Stimulated activated memory B cell treated with anti-CD40 and anti-IgM and Interleukin-4, amounts not matched to agents 10 μg/mL and 1 μg/mL and 100 μg/mL, for 72 hours (primary cell): ENCODE data around the gene PNISR.

Source experiments
- ATAC-seq: fragments of 150-1000 bp; cut with Tn5 transposase; 2 replicates; pipeline ENCODE4 v1.10.0; 2021
- H3K27ac Mint-ChIP-seq: one replicate; pipeline ENCODE4 v1.8.0; 2022; ENCODE audit warnings: mild to moderate bottlenecking, mixed read lengths
- H3K27me3 Mint-ChIP-seq: one replicate; pipeline ENCODE4 v1.8.0; 2022; ENCODE audit warnings: mixed read lengths
- H3K36me3 Mint-ChIP-seq: one replicate; pipeline ENCODE4 v1.8.0; 2022; ENCODE audit warnings: mixed read lengths
- H3K4me1 Mint-ChIP-seq: one replicate; pipeline ENCODE4 v1.8.0; 2022; ENCODE audit warnings: mixed read lengths
- H3K4me3 Mint-ChIP-seq: one replicate; pipeline ENCODE4 v1.8.0; 2022; ENCODE audit warnings: mild to moderate bottlenecking, moderate library complexity, mixed read lengths
- H3K9me3 Mint-ChIP-seq: one replicate; pipeline ENCODE4 v1.8.0; 2022; ENCODE audit warnings: mixed read lengths

The PNISR gene

DNA sequence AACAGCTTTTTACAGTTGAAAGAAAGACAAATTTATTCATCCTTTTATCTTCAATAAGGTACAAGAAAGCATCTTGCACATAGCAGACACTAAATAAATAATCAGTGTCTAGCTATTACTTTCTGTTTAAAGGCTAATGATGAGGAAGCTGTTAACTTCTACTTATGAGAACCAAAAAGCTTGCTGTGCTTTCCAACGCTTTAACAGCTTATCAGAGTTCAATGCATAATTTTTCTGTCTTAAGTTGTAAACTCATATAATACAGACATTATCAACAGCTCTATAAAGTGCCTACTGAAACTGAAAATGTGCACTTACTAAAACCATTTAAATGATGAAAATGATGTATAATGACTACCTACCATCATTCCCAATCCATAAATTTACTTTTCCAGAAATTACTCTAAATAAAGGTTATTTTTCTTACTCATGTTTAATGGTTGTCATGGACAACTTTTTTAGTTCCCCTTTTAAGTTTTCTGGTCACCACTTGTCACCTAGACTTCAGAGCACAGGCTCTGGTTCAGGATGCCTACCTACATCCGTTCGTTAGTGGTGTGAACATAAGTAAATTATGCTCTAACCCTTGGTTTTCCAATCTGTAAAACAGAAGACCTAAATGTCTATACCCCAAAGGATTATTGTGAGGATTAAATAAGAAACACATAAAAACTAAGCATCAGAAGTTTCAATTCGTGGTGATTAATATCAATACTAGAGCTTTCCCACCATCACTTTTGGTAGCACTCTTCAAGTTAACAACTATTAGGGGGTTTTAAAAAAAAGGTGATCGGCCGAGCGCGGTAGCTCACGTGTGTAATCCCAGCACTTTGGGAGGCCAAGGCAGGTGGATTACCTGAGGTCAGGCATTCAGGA is 8.0 kb downstream of the PNISR start:
- ATAC-seq, result peak; percentile 77
- Mint-ChIP-seq H3K9me3 (no peaks in the 10 kb centered on the region), H3K4me3 (peak overlapping the region; percentile 58), H3K27ac (peak overlapping the region; percentile 80), H3K27me3 (no peaks in the 10 kb centered on the region), H3K4me1 (peaks cover 54% of the 10 kb centered on the region), H3K36me3 (peaks cover 26% of the 10 kb centered on the region)

DNA sequence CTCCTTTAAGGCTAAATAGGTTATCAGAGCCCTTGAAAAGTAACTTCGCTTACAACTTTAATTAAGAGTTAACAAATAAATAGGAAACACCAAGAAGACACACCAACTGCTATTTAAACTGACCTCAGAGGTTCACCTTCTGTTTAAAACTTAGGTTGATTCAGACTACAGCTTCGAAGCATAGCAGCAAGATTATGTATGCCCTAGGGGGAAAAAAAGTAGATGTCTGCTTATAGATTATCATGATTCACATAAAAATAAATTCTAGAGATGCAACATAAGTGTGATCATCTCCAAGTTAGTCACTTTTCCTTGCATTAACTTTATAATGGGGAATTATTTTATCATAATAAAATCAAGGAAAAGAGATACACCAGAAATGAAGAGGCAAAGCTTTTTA is 8.9 kb downstream of the PNISR start:
- Mint-ChIP-seq H3K36me3 (peaks cover 22% of the 10 kb centered on the region), H3K27me3 (no peaks in the 10 kb centered on the region), H3K9me3 (no peaks in the 10 kb centered on the region), H3K4me3 (no peak overlapping the region), H3K27ac (no peak overlapping the region), H3K4me1 (peaks cover 51% of the 10 kb centered on the region)
- ATAC-seq, result no peak

DNA sequence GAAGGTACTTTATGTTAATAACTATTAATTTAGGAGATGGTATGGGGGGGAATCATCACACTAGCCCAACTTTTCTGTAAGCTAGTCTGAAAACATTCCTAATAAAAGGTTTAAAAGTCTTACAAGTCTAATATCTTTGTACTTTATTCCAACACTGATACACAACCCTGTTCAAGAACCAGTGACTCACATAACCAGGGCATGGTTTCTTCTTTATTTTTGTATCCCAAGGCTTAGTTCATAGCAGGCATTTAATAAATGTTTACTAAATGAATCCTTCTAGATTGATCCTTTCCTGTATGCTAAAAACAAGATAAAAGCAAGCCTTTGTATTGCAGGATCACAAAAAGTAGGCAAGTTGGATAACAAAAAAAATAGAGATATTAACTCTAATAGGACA is 9.7 kb downstream of the PNISR start:
- ATAC-seq, result no peak
- Mint-ChIP-seq H3K27me3 (no peaks in the 10 kb centered on the region), H3K9me3 (no peaks in the 10 kb centered on the region), H3K4me3 (no peak overlapping the region), H3K27ac (no peak overlapping the region), H3K36me3 (peaks cover 19% of the 10 kb centered on the region), H3K4me1 (peaks cover 43% of the 10 kb centered on the region)

DNA sequence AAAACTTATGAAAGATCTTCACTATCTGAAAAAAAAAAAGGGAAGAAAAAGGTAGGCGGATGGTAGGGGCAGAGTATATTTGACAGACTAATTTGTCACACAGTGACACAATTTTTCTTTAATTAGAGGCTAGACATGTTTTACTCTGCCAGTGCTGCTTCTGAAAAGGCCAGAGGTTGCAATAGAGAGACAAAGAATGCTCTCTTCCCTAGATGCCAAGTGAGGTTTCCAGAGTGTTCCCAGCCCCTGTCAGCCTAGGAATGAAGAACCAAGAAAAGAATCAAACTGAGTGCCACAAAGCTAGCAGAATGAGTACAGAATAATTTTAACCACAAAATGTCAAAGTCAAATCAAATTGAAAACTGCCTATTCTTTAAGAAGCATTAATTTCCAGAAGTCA is 13.0 kb downstream of the PNISR start:
- H3K36me3 Mint-ChIP-seq, result peaks cover 32% of the 10 kb centered on the region
- peak overlapping the region; percentile 61 for H3K27ac Mint-ChIP-seq
- no peaks in the 10 kb centered on the region for H3K27me3 Mint-ChIP-seq
- no peaks in the 10 kb centered on the region for H3K9me3 Mint-ChIP-seq
- peaks cover 20% of the 10 kb centered on the region for H3K4me1 Mint-ChIP-seq
- no peak overlapping the region for H3K4me3 Mint-ChIP-seq
- no peak for ATAC-seq

DNA sequence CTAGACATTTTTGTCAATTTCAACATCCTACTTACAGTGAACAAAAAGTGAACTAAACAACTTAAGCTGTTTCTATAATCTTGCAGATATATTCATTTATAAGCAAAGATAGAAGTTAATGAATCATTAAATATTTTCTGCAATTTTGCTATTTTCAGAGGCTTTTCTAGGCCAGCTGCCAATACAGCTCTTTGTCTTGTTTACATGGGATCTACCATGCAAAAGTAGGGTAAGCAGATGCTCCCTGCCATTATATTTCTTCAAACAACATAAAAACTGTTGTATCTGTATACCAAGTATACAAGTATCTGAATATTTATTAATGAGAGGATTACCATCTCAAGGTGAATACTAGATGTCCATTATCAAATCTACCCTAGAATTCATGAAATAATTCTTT is 15.4 kb downstream of the PNISR start:
- Mint-ChIP-seq H3K4me3 (no peak overlapping the region), H3K27me3 (no peaks in the 10 kb centered on the region), H3K27ac (no peak overlapping the region), H3K4me1 (peaks cover 14% of the 10 kb centered on the region), H3K9me3 (no peaks in the 10 kb centered on the region), H3K36me3 (peaks cover 43% of the 10 kb centered on the region)
- ATAC-seq, result no peak

DNA sequence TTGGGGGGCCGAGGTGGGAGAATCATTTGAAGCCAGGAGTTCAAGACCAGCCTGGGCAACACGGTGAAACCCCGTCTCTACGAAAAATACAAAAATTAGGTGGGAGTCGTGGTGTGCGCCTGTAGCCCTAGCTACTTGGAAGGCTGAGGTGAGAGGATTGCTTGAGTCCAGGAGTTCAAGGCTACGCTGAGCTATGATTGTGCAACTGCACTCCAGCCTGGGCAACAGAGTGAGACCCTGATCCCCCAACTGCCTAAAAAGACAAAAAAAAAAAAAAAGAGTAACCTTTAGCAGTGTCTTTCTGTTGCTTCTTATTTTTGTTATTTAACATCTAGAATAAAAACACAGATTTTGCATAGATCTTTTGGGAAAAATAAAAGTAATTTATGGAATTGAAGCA is 18.0 kb downstream of the PNISR start:
- no peak for ATAC-seq
- peaks cover 5% of the 10 kb centered on the region for H3K4me1 Mint-ChIP-seq
- H3K27me3 Mint-ChIP-seq, result no peaks in the 10 kb centered on the region
- no peak overlapping the region for H3K4me3 Mint-ChIP-seq
- H3K9me3 Mint-ChIP-seq, result no peaks in the 10 kb centered on the region
- peaks cover 40% of the 10 kb centered on the region for H3K36me3 Mint-ChIP-seq
- H3K27ac Mint-ChIP-seq, result no peak overlapping the region

DNA sequence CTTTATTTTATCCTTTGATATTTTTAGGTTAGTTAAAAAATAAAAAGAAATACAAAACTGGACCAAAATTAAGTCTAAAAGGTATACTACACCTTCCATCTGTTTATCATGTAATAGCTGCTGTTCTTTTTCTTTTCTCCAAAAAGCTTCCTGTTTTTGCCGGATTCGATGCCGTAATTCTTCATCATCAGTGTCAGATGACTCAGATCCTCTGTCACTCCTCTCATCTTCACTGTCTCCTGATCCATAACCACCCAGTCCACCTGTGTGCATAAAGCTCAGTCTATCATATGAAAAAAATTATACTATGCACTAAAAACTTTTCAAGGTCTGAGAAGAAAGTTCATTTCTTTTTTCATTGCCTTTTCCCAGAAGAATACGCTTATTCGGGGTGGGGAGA is 22.7 kb downstream of the PNISR start:
- H3K27me3 Mint-ChIP-seq, result no peaks in the 10 kb centered on the region
- H3K4me1 Mint-ChIP-seq, result no peaks in the 10 kb centered on the region
- peaks cover 42% of the 10 kb centered on the region for H3K36me3 Mint-ChIP-seq
- no peak overlapping the region for H3K27ac Mint-ChIP-seq
- H3K9me3 Mint-ChIP-seq, result no peaks in the 10 kb centered on the region
- no peak overlapping the region for H3K4me3 Mint-ChIP-seq
- no peak for ATAC-seq

DNA sequence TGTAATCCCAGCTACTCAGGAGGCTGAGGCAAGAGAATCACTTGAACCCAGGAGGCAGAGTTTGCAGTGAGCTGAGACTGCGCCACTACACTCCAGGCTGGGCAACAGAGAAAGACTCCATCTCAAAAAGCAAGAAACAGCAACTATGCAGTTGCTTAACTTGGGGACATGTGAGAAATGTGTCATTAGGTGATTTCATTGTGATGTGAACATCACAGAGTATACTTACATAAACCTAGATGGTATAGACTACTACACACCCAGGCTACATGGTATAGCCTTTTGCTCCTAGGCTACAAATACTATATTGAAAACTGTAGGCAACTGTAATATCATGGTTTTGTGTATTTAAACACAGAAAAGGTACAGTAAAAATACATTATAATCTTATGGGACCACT is 27.8 kb downstream of the PNISR start:
- H3K27me3 Mint-ChIP-seq, result no peaks in the 10 kb centered on the region
- H3K4me1 Mint-ChIP-seq, result peaks cover 13% of the 10 kb centered on the region
- H3K36me3 Mint-ChIP-seq, result peaks cover 20% of the 10 kb centered on the region
- ATAC-seq, result no peak
- H3K9me3 Mint-ChIP-seq, result no peaks in the 10 kb centered on the region
- no peak overlapping the region for H3K4me3 Mint-ChIP-seq
- no peak overlapping the region for H3K27ac Mint-ChIP-seq

DNA sequence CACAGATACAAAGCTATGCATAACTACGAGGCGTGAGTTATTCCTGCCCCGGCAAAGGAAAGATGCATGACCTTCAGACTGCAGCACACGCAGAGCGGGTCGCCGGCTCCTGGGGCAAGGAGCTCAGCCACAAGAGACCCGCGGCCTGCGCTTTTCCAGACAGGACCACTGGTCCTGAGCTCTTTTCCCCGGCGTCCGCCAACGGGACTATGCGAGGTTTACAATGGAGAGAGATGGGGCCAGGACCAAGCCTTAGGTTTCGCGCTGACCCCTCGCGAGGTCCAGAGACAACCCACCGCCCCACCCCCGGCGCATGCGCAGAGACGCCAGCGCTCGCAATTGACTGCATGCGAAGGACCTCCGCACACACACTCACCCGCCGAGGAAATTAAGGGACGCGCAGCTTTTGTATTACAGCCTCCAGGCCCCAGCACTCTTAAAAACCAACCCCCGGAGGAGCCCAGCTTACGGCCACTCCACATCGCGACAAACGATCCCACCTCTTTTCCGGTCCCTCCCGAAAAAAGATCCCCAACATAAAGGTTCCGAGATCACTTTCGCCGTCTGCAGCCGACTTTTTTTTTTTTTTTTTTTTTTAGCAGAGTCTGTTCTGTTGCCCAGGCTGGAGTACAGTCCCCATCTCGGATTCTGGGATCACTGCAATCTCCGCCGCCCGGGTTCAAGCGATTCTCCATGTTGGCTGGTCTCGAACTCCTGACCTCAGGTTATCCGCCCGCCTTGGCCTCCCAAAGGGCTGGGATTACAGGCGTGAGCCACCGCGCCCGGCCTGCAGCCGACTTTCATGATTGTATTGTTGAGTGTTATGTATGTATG is 31.2 kb downstream of the PNISR start, which contains the start of gene COQ3:
TSS of gene COQ3 (minus strand) at position 498 of the 834 bp plus-strand sequence. CDS start at position 482, 16 bp downstream.
- Mint-ChIP-seq H3K4me3 (peak within 1 kb of the TSS; percentile 92), H3K9me3 (no peaks in the 10 kb centered on the region), H3K27ac (peak within 1 kb of the TSS; percentile 95), H3K4me1 (peaks cover 15% of the 10 kb centered on the region), H3K36me3 (no peaks in the 10 kb centered on the region), H3K27me3 (no peaks in the 10 kb centered on the region)
- ATAC-seq, result peak; percentile 81

DNA sequence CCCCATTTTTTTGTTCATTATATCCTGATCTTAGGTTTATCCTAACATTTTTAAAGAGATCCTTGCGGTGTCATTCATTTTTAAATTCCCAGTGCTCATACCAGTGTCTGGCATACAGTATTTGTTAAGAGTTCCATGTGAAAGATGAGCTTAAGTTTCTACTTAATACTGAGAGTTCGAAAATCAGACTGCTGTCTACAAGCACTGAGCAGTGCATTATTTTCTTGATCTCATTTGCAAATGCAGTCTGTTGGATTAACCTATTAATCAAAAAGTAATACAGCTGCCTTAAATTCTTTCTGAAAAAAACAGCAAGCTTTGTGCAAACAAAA is 31.8 kb downstream of the PNISR start:
- Mint-ChIP-seq H3K27me3 (no peaks in the 10 kb centered on the region), H3K36me3 (no peaks in the 10 kb centered on the region), H3K4me3 (peak overlapping the region; percentile 92), H3K27ac (peak overlapping the region; percentile 95), H3K4me1 (peaks cover 15% of the 10 kb centered on the region), H3K9me3 (no peaks in the 10 kb centered on the region)
- no peak for ATAC-seq

DNA sequence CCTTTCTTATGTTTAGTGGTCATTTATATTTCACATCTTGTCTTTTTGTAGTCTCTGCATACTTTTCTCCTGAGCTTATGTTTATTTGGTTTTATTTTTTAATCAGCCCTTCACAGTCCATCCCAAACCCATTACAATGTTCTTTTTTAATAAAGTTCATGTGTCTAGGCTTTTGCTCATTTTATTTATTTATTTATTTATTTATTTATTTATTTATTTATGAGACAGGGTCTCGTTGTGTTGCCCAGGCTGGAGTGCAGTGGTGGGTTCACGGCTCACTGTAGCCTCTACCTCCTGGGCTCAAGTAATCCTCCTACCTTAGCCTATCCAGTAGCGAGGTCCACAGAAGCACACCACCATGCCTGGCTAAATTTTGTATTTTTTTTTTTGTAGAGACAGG is 34.2 kb downstream of the PNISR start:
- H3K4me1 Mint-ChIP-seq, result peaks cover 15% of the 10 kb centered on the region
- no peaks in the 10 kb centered on the region for H3K27me3 Mint-ChIP-seq
- no peak overlapping the region for H3K4me3 Mint-ChIP-seq
- H3K9me3 Mint-ChIP-seq, result no peaks in the 10 kb centered on the region
- H3K27ac Mint-ChIP-seq, result no peak overlapping the region
- no peaks in the 10 kb centered on the region for H3K36me3 Mint-ChIP-seq
- ATAC-seq, result no peak

DNA sequence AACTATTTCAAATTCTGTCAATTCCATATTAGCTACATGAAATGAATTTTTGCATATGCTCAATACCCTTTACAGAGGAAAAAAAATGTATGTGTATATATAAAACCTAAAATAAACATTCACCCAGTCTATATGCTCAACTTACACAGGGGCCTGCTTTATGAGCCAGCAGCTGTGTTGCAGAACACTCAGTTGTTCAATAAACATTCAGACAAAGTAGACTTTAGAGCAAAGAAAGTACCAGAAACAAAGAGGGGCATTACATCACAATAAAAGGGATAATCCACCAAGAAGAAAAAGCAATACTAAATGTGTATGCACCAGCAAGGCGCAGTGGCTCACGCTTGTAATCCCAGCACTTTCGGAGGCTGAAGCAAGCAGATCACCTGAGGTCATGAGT is 40.6 kb downstream of the PNISR start:
- Mint-ChIP-seq H3K4me1 (no peaks in the 10 kb centered on the region), H3K27ac (no peak overlapping the region), H3K4me3 (no peak overlapping the region), H3K9me3 (no peaks in the 10 kb centered on the region), H3K27me3 (no peaks in the 10 kb centered on the region), H3K36me3 (peaks cover 12% of the 10 kb centered on the region)
- no peak for ATAC-seq

DNA sequence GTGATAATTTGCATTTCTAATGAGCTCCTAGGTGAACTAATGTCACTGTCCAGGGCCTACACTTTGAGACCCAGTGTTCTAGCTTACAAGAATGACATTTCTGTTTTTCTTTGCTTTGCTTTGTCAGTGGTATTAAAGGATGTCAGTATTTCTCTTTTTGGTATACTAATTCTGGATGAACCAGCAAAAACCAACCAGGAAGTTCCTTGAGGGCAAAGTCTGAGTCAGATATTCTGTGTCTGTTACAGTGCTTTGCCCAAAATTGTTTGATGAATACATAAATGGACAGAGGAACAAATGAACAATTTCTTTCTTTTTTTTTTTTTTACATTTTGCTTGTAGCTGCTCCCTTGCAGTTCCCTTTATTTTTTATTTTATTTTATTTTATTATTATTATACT is 46.5 kb downstream of the PNISR start:
- Mint-ChIP-seq H3K9me3 (no peaks in the 10 kb centered on the region), H3K27me3 (no peaks in the 10 kb centered on the region), H3K27ac (no peak overlapping the region), H3K4me1 (no peaks in the 10 kb centered on the region), H3K4me3 (no peak overlapping the region), H3K36me3 (peaks cover 12% of the 10 kb centered on the region)
- no peak for ATAC-seq

DNA sequence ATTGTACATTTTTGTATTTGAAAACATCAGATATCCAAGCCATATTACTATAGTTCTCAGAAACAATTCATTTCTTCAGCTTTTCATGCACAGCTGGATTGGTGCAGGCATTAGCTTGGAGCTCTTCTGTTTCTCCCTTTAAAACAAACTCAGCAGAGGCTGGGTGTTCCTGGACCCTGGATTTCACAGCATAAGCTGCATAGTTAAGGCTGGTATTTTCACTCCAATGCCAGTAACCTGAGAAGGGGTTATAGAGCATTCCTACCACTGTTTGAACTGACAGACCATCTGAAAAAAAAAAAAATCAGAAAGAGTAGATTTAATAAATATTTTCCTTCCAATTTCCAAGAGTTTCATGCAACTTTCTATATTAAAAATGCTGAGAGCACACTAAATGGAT is 55.6 kb downstream of the PNISR start:
- H3K36me3 Mint-ChIP-seq, result no peaks in the 10 kb centered on the region
- no peaks in the 10 kb centered on the region for H3K27me3 Mint-ChIP-seq
- H3K4me3 Mint-ChIP-seq, result no peak overlapping the region
- no peaks in the 10 kb centered on the region for H3K4me1 Mint-ChIP-seq
- H3K9me3 Mint-ChIP-seq, result no peaks in the 10 kb centered on the region
- no peak overlapping the region for H3K27ac Mint-ChIP-seq
- no peak for ATAC-seq

DNA sequence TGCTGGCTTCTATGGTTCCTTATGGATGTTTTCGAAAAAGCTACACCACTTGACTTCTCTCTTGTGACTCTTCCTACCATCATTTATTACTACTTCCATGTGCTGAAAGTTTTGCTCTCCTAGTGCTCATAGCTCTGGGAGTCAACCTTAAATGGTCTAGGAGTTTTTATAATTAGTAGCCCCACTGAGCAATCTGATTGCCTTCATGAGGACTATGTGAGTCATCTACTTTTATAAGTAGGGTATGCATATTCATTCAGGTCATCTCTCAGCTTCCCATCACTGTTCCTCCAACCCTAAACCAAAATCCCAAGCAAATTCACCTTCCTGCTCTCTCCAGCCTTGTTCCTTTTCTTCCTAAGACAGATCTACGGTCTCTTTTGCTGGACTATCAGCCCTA is 58.3 kb downstream of the PNISR start:
- Mint-ChIP-seq H3K4me3 (no peak overlapping the region), H3K9me3 (no peaks in the 10 kb centered on the region)

DNA sequence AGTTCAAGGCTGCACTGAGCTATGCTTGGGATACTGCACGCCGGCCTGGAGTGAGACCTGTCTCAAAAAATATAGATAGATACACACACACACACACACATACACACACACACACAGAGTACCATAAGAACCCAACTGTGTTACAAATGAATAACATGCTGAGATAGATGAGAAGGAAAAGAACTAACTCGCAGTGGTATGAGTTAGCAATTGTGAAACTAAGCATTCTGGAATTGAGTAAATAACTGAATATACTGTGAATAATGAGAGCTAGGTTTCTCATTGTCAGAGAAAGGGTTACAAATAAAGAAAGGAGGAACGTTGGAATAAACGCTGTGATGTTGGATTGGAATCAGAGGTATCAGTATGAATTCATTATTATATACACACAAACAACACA is 61.1 kb downstream of the PNISR start:
- ATAC-seq, result no peak
- no peaks in the 10 kb centered on the region for H3K4me1 Mint-ChIP-seq

More for the DNA sequence above, 58.3 kb downstream of the PNISR start:
- no peaks in the 10 kb centered on the region for H3K4me1 Mint-ChIP-seq
- no peak overlapping the region for H3K27ac Mint-ChIP-seq
- peaks cover 3% of the 10 kb centered on the region for H3K27me3 Mint-ChIP-seq
- ATAC-seq, result no peak
- no peaks in the 10 kb centered on the region for H3K36me3 Mint-ChIP-seq

More for the DNA sequence above, 61.1 kb downstream of the PNISR start:
- Mint-ChIP-seq H3K36me3 (no peaks in the 10 kb centered on the region), H3K27me3 (peaks cover 23% of the 10 kb centered on the region), H3K4me3 (no peak overlapping the region), H3K27ac (no peak overlapping the region), H3K9me3 (no peaks in the 10 kb centered on the region)
